ENCODE measurements around the gene CORO1C.

Gene CORO1C

DNA sequence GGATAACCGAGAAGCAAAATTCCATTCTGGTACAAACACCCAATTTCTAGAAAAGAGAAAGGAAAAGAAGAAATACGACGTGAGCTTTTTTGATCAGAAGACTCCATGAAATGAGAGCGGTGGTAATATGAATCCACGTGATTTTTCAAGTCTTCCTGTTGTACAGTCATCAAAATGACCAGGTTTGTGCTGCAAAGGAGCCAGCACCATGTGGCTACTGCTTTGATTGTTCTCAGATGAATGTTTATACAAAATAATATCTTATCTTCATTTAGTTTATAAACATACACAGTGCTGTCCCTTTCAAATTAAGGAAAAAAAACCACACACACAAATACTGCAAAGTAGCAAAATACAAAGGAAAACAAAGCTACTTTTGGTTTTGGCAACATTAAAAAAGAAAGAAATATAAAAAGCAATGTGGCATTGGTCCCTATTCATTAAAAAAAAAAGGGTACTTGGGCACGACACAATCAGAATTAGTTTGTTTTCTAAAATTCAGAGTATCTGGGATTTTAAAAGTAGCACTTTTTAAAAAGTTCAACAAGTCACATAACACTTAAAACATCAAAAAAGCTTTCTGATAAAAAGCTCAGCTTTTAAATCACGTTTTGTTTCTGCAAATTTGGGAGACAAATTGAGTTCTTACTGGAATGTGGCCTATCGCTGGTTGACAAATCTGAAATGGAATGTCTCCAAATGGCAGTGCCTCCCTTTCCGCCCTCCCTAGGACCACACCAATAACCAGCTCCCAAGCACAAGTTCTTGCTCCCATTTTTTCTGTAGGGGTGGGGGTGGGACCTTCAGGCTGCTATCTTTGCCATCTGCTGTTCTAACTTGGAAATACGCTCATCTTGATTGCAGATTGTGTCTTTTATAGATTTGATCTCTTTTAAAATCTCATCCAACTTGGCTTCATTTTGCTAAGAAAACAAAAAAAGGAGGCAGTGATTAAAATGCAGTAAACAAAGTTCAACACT lies 84.4 kb downstream of the CORO1C start:
- no peak for FAIRE-seq

- FAIRE-seq = no peak
Measured at GRCh38 chr12:108645686-108646599, 85.4 kb downstream of the CORO1C start.

DNA sequence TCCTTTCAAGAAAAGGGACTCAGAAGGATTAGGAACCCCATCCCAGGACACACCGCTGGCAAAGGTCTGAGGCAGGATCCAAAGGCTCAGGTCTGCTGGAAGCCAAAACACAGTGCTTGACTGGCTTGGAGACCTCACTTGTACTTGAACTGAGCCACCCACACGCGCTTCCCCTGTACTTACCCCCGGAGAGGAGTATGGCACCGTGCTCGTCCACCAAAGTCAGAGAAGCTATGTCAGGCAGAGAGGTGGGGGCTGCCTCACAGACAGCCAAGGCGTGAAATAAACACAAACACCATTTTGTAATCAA lies 86.6 kb downstream of the CORO1C start:
- no peak for FAIRE-seq

GRCh38 chr12:108643941-108644810 lies 87.1 kb downstream of the CORO1C start:
- FAIRE-seq = no peak

DNA sequence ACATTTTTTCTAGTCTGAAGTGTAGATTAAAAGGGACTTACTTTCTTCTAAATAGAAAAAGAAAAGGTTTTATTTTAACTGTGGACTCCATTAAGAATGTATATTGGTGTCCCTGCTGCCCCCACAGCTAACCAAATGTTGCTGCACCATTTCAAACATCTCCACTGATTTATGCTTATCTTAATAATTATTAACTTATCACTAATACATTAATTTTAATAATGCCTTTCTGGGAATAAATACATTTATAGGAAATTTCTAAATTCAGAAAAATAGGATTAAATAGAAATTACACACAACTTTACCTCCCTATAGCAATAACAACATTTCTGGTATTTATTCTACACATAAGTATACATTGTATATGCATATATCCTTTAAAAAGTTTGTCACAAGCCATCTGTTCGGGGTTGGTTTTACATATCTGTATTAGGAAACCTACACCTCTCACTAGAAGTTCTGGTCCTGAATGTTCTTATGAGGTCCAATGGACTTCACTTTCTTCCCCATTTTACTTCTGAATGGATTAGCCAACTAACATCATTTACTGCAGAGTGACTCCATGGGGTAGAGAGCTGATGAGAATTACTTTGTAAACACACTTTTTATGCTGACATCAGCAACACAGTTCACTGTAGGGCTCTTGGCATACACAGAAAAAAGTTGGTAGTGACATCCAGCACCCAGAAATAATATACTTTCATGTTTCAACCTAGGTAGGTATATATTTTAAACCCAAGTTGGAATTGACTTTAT lies 88.2 kb downstream of the CORO1C start:
- FAIRE-seq = no peak

DNA sequence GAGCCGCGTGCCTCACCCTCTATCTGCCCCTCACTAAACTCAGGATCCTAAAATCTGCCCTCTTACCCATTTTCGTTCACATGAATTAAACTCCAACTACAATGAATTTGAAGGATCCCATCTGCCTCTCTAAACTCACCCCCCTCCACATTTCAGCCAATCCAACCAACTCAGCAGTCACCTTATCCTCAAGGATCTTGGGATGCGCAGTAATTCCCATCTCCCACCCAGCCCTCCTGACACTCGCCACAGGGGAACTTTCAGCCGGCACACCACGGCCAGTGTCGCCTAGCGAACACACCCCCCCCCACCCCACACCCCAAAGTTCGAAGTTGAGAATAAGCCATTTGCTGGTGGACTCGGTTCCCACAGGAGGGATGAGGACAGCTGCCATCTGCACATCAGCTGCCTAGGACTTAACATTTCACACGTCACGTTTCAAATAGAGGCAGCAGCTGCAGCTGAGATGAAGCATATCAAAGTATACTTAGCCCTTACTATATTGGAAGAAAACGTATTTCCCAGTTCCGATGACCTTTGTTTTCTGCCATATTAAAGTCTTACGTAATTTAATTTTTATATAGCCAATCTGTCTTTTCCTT lies 88.9 kb downstream of the CORO1C start:
- no peak for FAIRE-seq

DNA sequence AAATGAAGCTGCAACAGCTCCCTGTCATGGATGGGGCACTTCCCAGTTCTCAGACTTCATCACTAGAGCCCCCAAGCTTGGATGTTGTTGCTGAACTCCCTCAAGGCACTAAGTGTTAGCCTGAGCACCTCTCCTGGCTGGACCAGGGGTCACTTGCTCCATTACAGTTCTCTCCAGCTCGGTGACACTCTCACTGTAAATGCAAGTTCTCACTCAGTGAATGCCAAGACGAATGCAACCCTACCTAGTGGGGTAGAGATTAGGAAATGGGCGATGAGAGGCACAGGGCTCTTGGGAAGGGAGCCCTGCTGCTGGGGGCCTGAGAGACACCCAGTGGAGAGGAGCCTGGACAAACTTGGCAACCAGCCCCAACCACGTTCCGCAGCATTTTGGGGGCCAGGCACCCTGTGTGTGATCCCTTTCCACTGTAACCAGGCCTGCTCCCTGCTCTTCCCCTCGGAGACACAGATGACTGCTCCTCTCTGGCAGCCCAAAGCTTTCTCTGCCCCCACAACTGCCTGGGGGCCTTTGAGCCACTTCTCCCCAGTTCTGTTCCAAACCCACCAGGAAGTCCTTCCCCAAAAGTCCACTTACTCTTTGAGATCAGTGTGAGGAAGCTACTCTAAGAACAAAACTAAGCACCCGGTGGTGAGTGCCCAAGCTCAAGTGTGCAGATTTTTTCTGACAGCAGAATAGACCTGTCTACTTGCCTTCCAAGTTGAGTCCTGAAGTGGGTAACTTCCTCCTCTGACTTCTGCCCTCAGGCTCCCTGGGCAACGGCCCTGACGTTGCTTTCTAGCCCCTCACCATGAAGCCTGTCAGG lies 89.7 kb downstream of the CORO1C start:
- no peak for FAIRE-seq

GRCh38 chr12:108640802-108641445 lies 90.4 kb downstream of the CORO1C start:
- FAIRE-seq = no peak

DNA sequence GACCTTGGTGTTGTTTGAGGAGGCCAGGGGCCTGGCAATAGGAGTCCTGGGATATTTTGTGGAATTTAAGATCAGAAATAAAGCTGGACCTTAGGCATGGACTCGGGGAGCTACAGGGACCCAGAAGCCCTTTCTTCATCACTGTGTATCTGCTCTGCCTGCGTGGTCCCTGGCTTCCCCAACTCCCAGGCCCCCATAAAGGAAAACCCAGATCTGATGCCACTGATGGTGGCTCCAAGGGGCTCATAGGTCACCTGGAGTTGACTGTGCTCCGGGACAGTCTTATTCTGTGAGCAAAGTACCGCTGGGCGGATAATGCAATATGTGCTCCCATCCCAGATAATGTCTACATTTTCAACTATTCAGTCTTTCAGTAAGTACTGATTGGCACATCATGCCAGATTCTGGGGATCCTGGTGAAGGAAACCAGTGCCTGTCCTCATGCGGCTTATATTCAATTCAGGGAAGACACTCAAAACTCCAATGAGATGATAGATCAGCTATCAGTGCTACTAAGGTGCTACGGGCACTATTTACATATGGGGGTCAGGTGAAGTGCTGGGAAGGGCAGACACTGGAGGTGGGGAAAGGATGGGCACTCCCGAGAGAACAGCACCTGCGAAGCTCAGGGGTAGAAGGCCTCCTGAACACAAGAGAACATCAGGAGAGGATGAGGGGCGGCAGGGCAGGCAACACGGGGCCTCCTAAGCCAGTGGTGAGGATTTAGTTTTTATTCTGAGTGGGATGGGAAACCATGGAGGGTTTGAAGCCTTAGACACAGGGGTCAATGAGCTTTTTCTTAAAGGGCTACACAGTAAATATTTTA lies 92.1 kb downstream of the CORO1C start:
- no peak for FAIRE-seq

- no peak for FAIRE-seq
Measured at GRCh38 chr12:108638141-108638827, 93.0 kb downstream of the CORO1C start.

DNA sequence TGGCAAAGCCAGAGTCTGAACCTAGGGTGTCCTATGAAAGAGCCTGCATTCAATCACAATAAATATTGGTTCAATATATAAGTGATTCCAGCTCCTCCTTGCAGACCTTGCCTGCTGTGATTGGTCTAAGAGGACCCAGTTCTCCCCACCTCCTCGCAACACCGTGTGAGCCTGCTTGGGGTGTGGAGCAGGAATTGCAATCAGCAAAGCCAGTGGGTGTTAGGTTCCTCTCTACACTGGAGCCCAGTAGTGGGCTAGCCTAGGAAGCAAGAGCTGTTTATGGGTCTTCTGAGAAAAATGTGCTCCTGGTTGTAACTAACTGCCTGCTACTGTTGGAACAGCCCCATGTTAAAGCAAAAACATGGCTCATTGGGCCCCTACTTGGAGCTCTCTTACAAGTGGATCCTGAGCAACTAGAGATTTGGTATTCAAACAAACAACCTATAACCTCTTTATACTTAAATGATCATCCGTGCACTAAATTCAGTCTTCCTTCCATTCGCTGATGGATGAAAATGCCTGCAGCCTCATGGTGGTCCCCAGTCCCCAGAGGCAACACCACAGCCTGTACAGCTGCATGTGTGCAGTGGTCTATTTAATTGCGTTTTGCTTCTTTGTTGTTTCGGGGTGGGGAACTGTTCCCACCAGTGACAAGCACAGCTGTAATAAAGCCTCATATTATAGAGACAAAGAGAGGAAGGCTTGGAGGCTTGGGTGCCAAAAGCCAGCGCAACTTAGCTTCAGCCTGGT lies 93.9 kb downstream of the CORO1C start:
- FAIRE-seq = no peak

DNA sequence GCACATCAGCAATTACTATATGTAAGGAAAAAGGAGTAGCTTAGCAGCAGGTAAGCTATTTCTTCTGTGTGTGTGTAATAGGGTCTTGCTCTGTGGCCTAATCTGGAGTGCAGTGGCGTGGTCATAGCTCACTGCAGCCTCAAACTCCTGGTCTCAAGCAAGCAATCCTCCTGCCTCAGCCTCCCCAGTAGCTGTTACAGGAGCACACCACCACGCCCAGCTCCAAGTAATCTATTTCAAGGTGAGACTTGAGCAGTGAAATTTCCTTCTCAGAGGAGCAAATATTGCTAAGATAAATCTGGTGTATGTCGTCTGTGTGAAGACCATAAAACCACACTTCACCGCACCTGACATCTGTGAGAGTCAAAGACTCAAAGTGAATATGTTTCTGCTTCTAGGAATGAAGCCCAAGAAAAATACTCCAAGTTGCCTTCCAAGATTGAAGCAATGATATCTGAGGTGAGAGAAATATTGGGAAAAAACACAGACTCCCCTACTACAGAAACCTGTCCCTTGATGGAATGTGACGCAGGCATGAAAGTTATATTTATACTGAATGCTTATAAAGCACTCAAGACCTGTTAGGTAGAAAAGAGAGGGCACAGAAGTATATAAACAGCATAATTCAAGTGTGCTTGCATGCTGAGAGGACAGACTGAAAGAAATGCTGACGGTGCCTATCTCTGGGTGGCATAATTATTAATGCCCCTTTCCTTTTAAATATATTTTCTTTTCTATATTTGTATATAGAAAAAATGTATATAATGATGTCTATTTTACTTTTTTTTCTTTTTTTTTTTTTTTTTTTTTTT lies 95.1 kb downstream of the CORO1C start:
- no peak for FAIRE-seq

GRCh38 chr12:108635201-108635996 lies 95.9 kb downstream of the CORO1C start:
- no peak for FAIRE-seq

GRCh38 chr12:108634341-108634751 lies 97.0 kb downstream of the CORO1C start:
- no peak for FAIRE-seq

DNA sequence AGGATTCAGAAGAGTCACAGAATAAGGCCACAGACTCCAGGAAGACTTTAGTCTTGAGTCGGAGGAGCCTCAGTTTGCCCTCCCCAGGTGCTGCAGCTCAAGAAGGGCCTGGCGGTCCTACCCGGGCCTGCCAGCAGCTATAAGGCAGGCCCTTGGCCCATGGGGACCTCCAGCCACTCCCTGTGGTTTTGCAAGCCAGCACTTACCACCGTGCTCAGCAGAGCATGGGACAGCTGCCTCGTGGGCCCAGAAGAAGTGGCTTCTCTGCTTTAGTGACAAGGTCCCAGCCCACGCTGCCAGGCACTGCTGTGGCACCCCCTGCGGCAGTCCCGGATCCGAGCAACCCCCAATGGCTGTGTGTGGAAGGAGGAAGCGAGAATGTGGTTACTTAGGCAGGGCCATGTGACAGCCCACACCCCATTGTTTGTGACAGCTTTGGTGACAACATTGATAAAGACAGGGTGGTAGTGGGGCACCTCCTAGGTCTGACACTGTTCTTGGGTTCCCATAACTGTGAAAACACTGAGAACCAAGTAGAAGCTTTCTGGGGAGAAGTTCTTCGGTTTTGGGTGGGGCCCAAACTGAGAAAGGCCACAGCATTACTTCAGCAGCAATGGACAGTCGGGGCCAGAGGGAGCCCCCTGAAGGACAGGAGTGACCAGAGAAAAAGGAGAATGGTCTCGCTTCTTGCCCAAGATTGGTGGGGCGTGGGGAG lies 97.6 kb downstream of the CORO1C start, which contains the start of gene SELPLG:
Gene SELPLG (minus strand): TSS at position 361 of the 715 bp plus-strand sequence. CDS start 9,587 bp downstream, outside the sequence.
- FAIRE-seq = no peak
